Gastrocnemius medialis (tissue), 4 donors: ENCODE measurements around the gene RAD51B. TPM values are rescaled to one million over a fixed set of nuclear protein-coding genes. Genes with fewer than 3 reads are reported as not detected.

Source experiments
- ATAC-seq, 2 donors: fragments of 150-250 bp; one replicate each; pipeline ENCODE4 v1.9.1; 2016
- DNase-seq, 2 donors: peaks; one replicate each; pipeline ENCODE4 v3.0.0-alpha.2; 2019
- H3K27ac ChIP-seq, 4 donors: fragments of 200-600 bp; sonication (generic); 1 replicate in 1 of 4; 2 replicates in 3 of 4; pipeline ENCODE4 v1.5.1; 2016 to 2018; ENCODE audit warnings: mild to moderate bottlenecking in 2 of 4, moderate library complexity in 1 of 4
- H3K27me3 ChIP-seq, 3 donors: fragments of 200-600 bp; sonication (generic) in 2 of 3; 1 replicate in 1 of 3; 2 replicates in 2 of 3; pipeline versions ENCODE4 v1.5.1 to v1.6.0; 2016 to 2019; ENCODE audit warnings: mild to moderate bottlenecking in 1 of 3, moderate library complexity in 1 of 3
- H3K36me3 ChIP-seq, 2 donors: fragments of 200-600 bp; sonication (generic) in 1 of 2; one replicate each; pipeline ENCODE4 v1.5.1; 2017 to 2018
- H3K4me1 ChIP-seq, 2 donors: fragments of 200-600 bp; sonication (generic) in 1 of 2; one replicate each; pipeline ENCODE4 v1.5.1; 2016 to 2017; ENCODE audit warnings: mild to moderate bottlenecking in 2 of 2
- H3K4me3 ChIP-seq, 4 donors: fragments of 200-600 bp; sonication (generic) in 3 of 4; 1 replicate in 1 of 4; 2 replicates in 3 of 4; pipeline ENCODE4 v1.5.1; 2016 to 2019; ENCODE audit warnings: mild to moderate bottlenecking in 2 of 4
- H3K9me3 ChIP-seq, 3 donors: fragments of 200-600 bp; sonication (generic) in 2 of 3; 1 replicate in 1 of 3; 2 replicates in 2 of 3; pipeline ENCODE4 v1.5.1; 2016 to 2019
- POLR2A ChIP-seq, 2 donors: fragments of 450-650 bp; IDR thresholded peaks; one replicate each; pipeline ENCODE4 v1.6.1; 2017; ENCODE audit warnings: antibody characterized with exemption in 2 of 2, mild to moderate bottlenecking in 2 of 2, moderate library complexity in 2 of 2
- in situ Hi-C, 4 donors: fragments of 200-750 bp; cut with MboI; loops; one replicate each; pipeline versions ENCODE4 v1.15.0 to v1.8.0; 2017; ENCODE audit warnings: low sequenced_read_pairs in 4 of 4
- intact Hi-C: fragments of 100-400 bp; cut with DNase I; formaldehyde crosslinking; loops from one replicate; pipeline ENCODE4 v1.15.1; 2023; ENCODE audit warnings: low total_unique reads
- total RNA-seq, 4 donors: library from RNA; depleted of rRNA; stranded (reverse); fragments of >200 nt; gene quantifications; one replicate each; pipeline versions ENCODE4 v1.1.0 to v1.2.3, GENCODE V29; 2016
- TF ChIP-seq, protein P1 (sequence below), 5 experiments: fragments of 450-650 bp in 3 of 5; fragments of 200-600 bp in 2 of 5; sonication (generic) in 2 of 5; IDR thresholded peaks in 4 of 5; conservative IDR thresholded peaks in 1 of 5; 1 replicate in 4 of 5; 2 replicates in 1 of 5; pipeline ENCODE4 v1.5.1; 2016 to 2019; ENCODE audit warnings: antibody characterized with exemption in 5 of 5, mild to moderate bottlenecking in 3 of 5, moderate library complexity in 3 of 5

RAD51B gene
- total RNA-seq, 4 donors from 2014 or later = 1.6 to 3.3 (median 2.4) TPM

GRCh38 chr14:68756000-68756481, 936.5 kb downstream of the RAD51B start:
- no peak overlapping the region for H3K4me3 ChIP-seq
- peaks cover 9 to 19% of the 10 kb centered on the region in 2 donors for H3K4me1 ChIP-seq
- no peaks in the 10 kb centered on the region for H3K9me3 ChIP-seq
- H3K36me3 ChIP-seq = no peaks in the 10 kb centered on the region
- ATAC-seq = no peak
- TF ChIP-seq, protein P1, sequence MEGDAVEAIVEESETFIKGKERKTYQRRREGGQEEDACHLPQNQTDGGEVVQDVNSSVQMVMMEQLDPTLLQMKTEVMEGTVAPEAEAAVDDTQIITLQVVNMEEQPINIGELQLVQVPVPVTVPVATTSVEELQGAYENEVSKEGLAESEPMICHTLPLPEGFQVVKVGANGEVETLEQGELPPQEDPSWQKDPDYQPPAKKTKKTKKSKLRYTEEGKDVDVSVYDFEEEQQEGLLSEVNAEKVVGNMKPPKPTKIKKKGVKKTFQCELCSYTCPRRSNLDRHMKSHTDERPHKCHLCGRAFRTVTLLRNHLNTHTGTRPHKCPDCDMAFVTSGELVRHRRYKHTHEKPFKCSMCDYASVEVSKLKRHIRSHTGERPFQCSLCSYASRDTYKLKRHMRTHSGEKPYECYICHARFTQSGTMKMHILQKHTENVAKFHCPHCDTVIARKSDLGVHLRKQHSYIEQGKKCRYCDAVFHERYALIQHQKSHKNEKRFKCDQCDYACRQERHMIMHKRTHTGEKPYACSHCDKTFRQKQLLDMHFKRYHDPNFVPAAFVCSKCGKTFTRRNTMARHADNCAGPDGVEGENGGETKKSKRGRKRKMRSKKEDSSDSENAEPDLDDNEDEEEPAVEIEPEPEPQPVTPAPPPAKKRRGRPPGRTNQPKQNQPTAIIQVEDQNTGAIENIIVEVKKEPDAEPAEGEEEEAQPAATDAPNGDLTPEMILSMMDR (IDR thresholded peaks at IDR 0.05 in 4 of 5, conservative IDR thresholded peaks at IDR 0.05 in 1 of 5) = no peak
- no peak for TF ChIP-seq POLR2A (IDR thresholded peaks at IDR 0.05)
- intact Hi-C loops = no loop called here
- H3K27ac ChIP-seq = no peak overlapping the region
- H3K27me3 ChIP-seq = no peaks in the 10 kb centered on the region
- DNase-seq = no peak
- in situ Hi-C loops = no loop called here

- Histone ChIP-seq H3K9me3 (no peaks in the 10 kb centered on the region), H3K27ac (peak overlapping the region in 1 of 4 donors; percentile 50), H3K4me3 (no peak overlapping the region), H3K27me3 (no peaks in the 10 kb centered on the region), H3K36me3 (no peaks in the 10 kb centered on the region), H3K4me1 (peaks cover 9 to 19% of the 10 kb centered on the region in 2 donors)
- DNase-seq (no peak), ATAC-seq (no peak)
- TF ChIP-seq, protein P1 (IDR thresholded peaks at IDR 0.05 in 4 of 5, conservative IDR thresholded peaks at IDR 0.05 in 1 of 5) = no peak
- TF ChIP-seq POLR2A (IDR thresholded peaks at IDR 0.05) = no peak
- intact Hi-C loops (no loop called here), in situ Hi-C loops (no loop called here)
Measured at GRCh38 chr14:68756734-68757133, 937.2 kb downstream of the RAD51B start.

DNA sequence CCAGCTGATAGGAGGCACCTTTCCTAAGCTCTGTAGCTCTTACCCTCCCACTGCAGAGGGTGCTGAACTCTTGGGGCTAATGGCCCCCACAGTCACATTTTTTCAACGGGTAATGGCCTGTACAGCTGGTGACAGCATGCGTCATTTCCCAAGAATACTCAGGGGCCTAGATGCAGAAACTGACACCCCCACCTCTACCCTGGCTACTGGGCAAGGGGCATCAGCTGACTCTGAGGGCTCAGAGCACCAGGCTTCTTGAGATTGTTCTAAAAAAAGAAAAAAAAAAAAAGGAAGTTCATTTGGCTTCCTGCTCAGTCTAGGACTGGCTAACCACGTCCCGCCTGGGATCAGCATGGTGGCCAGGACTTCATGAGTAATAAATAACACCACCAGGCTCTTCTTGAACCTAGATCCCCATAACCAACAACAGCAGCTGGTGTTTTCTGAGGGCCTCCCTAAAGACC, 938.1 kb downstream of the RAD51B start:
- intact Hi-C loops (no loop called here), in situ Hi-C loops (no loop called here)
- Histone ChIP-seq H3K27me3 (no peaks in the 10 kb centered on the region), H3K27ac (peak overlapping the region; percentile 40 to 66 (median 54)), H3K9me3 (no peaks in the 10 kb centered on the region), H3K4me1 (peaks cover 9 to 20% of the 10 kb centered on the region in 2 donors), H3K36me3 (no peaks in the 10 kb centered on the region), H3K4me3 (no peak overlapping the region)
- peak; percentile 70 to 81 for DNase-seq
- TF ChIP-seq POLR2A (IDR thresholded peaks at IDR 0.05) = no peak
- TF ChIP-seq, protein P1 (IDR thresholded peaks at IDR 0.05 in 4 of 5, conservative IDR thresholded peaks at IDR 0.05 in 1 of 5) = no peak
- ATAC-seq = peak; percentile 93 to 94

DNA sequence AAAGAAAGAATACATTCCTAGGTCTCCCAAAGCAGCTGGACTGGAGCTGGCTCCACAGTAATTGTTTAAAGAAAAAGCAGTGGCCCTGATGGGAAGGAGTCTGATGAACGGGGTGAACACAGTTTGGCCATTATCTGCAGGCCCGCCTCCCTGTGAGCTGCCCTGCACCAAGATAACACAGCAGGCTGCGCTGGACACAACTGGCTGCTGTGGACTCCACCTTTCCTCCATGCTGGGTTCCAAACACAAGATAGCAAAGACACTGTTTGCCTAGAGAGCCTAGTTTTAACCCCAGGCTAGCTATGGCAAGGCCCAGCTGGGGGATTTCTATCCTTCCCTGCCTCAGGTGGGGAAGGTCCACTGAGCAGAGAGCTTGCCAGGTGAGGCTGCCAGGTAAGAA, 938.7 kb downstream of the RAD51B start:
- TF ChIP-seq, protein P1 (IDR thresholded peaks at IDR 0.05 in 4 of 5, conservative IDR thresholded peaks at IDR 0.05 in 1 of 5) = no peak
- no peak for TF ChIP-seq POLR2A (IDR thresholded peaks at IDR 0.05)
- no peak for ATAC-seq
- no peak for DNase-seq
- in situ Hi-C loops = no loop called here
- Histone ChIP-seq H3K27ac (peak overlapping the region in 3 of 4 donors; percentile 40 to 66 (median 60)), H3K4me1 (peaks cover 13 to 22% of the 10 kb centered on the region in 2 donors), H3K4me3 (no peak overlapping the region), H3K9me3 (no peaks in the 10 kb centered on the region), H3K27me3 (no peaks in the 10 kb centered on the region), H3K36me3 (no peaks in the 10 kb centered on the region)
- intact Hi-C loops = no loop called here
